Ishikawa (cell line): ENCODE results near the gene ZSWIM6.

Source experiments
- EGR1 ChIP-seq: IDR thresholded peaks from 2 replicates; pipeline ENCODE4 v1.6.1; 2012
- TF ChIP-seq, protein P1 (sequence below): IDR thresholded peaks from 2 replicates; pipeline ENCODE4 v1.6.1; 2012

DNA sequence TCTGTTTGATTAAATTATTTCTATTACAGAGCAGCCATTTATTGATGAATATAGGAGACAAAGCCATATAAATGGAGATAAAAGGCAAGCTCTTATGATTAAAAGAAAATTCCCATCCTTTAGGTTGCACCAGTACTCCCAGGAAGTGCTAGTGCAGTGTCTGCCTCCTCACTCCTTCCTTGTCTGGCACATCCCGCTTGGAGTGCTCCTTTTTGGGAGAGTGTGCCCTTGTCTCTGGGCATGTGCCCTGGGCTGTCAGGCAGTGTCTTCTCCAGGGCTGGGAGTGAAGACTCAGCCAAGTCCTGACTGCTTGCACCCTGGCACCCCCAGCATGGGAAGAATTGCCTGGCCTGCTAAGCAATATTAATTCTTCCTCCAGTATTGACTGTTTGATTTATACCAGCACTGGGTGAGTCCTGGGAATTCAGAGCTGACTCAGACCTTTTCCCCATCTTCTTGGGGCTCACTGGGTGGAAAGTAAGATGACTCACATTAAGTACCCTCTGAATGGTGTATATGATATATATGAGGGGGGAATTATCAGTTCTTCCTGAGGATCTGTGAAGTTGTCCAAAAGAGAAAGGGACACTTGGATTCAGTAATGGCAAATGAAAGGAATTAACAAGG, 62.1 kb downstream of the ZSWIM6 start:
- TF ChIP-seq, protein P1, sequence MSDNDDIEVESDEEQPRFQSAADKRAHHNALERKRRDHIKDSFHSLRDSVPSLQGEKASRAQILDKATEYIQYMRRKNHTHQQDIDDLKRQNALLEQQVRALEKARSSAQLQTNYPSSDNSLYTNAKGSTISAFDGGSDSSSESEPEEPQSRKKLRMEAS, result no peak
- TF ChIP-seq EGR1, result no peak
